ENCODE measurements around the gene MED7. TPM values are rescaled to one million over a fixed set of nuclear protein-coding genes. Genes with fewer than 3 reads are reported as not detected.

MED7 gene
- total and polyA plus RNA-seq, 2 of the 13 experiments (the other 11 are each of a cell fraction or from before 2014, with no cell fraction given) = 9.2 to 9.4 TPM

DNA sequence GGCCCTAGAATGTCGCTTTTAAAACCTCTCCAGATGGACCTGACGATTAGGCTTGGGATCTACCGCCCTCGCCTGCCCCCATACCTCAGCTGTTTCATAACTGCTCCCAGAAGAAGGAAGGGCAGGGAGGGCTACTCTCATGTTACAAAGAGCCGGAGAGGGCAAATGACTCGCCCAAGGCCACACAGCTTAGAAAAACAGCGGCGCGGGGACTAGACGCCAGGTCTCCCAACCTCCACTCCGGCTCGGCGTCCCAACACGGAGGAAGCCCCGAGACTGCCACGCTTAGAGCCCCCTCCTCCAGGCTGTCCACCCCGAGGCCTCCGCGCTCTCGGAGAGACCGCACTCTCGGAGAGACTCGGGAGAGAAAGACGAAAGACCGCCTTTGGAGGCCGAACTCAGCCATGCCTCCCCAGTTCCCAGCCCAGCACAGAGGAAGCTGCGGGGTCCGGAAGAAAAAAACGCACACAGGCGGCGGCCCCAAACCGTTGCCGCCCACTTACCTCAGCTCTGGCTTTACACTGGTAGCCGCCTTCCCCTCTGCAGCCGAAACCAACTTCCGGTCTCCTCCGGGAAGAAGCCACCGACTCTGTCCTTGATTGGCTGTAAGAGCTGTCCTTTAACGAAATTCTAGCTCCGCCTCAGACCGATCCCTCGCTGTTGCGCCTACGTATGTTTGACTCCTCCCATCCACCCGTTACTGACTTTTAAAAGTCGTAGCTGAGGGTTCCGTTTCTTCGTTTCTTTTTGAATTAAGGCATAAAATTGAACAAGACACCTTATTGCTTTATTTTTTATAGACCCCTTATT, at the start of gene MED7 (continued):
- TF ChIP-seq MXD3 (CRISPR knock-in tag; IDR thresholded peaks at IDR 0.05) (peak; percentile 55; the same call in 1 of the 2 replicates), TGIF2 (CRISPR knock-in tag; IDR thresholded peaks at IDR 0.05) (no peak), ZNF773 (CRISPR knock-in tag; IDR thresholded peaks at IDR 0.05; ENCODE audit: borderline replicate concordance) (no peak), PHF21A (CRISPR knock-in tag; IDR thresholded peaks at IDR 0.05) (peak; percentile 45), ZNF350 (CRISPR knock-in tag; IDR thresholded peaks at IDR 0.05; ENCODE audit: borderline replicate concordance, low read depth) (peak; percentile 77; the same call in 1 of the 2 replicates), ATM (IDR thresholded peaks at IDR 0.05; ENCODE audit: borderline replicate concordance) (no peak), ARID2 (CRISPR knock-in tag; IDR thresholded peaks at IDR 0.05; ENCODE audit: borderline replicate concordance) (no peak), RAD51 (IDR thresholded peaks at IDR 0.05; ENCODE audit: borderline replicate concordance) (no peak), ZBTB49 (CRISPR knock-in tag; IDR thresholded peaks at IDR 0.05; ENCODE audit: borderline replicate concordance) (no peak), ZNF740 (CRISPR knock-in tag; IDR thresholded peaks at IDR 0.05) (no peak), ZBTB4 (CRISPR knock-in tag; IDR thresholded peaks at IDR 0.05; ENCODE audit: borderline replicate concordance) (peak; percentile 63; the same call in 1 of the 2 replicates), HOXA9 (CRISPR knock-in tag; IDR thresholded peaks at IDR 0.05; ENCODE audit: borderline replicate concordance) (no peak), NCOR1 (IDR thresholded peaks at IDR 0.05; ENCODE audit: borderline replicate concordance, low read length) (no peak), MIER2 (CRISPR knock-in tag; IDR thresholded peaks at IDR 0.05) (no peak)
- TF ChIP-seq, protein P1, sequence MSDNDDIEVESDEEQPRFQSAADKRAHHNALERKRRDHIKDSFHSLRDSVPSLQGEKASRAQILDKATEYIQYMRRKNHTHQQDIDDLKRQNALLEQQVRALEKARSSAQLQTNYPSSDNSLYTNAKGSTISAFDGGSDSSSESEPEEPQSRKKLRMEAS (IDR thresholded peaks at IDR 0.05) = no peak; the same call in none of the 2 replicates
- TF ChIP-seq, protein P2, sequence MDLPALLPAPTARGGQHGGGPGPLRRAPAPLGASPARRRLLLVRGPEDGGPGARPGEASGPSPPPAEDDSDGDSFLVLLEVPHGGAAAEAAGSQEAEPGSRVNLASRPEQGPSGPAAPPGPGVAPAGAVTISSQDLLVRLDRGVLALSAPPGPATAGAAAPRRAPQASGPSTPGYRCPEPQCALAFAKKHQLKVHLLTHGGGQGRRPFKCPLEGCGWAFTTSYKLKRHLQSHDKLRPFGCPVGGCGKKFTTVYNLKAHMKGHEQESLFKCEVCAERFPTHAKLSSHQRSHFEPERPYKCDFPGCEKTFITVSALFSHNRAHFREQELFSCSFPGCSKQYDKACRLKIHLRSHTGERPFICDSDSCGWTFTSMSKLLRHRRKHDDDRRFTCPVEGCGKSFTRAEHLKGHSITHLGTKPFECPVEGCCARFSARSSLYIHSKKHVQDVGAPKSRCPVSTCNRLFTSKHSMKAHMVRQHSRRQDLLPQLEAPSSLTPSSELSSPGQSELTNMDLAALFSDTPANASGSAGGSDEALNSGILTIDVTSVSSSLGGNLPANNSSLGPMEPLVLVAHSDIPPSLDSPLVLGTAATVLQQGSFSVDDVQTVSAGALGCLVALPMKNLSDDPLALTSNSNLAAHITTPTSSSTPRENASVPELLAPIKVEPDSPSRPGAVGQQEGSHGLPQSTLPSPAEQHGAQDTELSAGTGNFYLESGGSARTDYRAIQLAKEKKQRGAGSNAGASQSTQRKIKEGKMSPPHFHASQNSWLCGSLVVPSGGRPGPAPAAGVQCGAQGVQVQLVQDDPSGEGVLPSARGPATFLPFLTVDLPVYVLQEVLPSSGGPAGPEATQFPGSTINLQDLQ (CRISPR knock-in tag; IDR thresholded peaks at IDR 0.05) = no peak
- TF ChIP-seq, protein P3, sequence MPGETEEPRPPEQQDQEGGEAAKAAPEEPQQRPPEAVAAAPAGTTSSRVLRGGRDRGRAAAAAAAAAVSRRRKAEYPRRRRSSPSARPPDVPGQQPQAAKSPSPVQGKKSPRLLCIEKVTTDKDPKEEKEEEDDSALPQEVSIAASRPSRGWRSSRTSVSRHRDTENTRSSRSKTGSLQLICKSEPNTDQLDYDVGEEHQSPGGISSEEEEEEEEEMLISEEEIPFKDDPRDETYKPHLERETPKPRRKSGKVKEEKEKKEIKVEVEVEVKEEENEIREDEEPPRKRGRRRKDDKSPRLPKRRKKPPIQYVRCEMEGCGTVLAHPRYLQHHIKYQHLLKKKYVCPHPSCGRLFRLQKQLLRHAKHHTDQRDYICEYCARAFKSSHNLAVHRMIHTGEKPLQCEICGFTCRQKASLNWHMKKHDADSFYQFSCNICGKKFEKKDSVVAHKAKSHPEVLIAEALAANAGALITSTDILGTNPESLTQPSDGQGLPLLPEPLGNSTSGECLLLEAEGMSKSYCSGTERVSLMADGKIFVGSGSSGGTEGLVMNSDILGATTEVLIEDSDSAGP (CRISPR knock-in tag; IDR thresholded peaks at IDR 0.05; ENCODE audit: borderline replicate concordance) = peak; percentile 59; the same call in 1 of the 2 replicates
